Erythroblast (primary cell): Measurements from ENCODE around the gene SIPA1L3.

Experiments used
- GATA1 ChIP-seq: IDR thresholded peaks from 2 replicates; pipeline ENCODE4 v1.6.1; 2011; ENCODE audit warnings: low read depth, mild to moderate bottlenecking, control low read depth, low read length, moderate library complexity
- POLR2A ChIP-seq: IDR thresholded peaks from 2 replicates; pipeline ENCODE4 v1.6.1; 2011; ENCODE audit warnings: mild to moderate bottlenecking, low read length

GRCh38 chr19:37951816-37952210, 44.8 kb downstream of the SIPA1L3 start:
- TF ChIP-seq POLR2A (no peak), GATA1 (no peak)
